ENCODE measurements around the gene ARHGAP25. TPM values are rescaled to one million over a fixed set of nuclear protein-coding genes. Genes with fewer than 3 reads are reported as not detected.

ARHGAP25 gene
- total and polyA plus RNA-seq, 4 donors: 3.5 to 7.0 (median 5.3) TPM

- no peak for TF ChIP-seq JUND (IDR thresholded peaks at IDR 0.05)
- no peak for TF ChIP-seq MAX (IDR thresholded peaks at IDR 0.05)
- peak; percentile 43 for TF ChIP-seq NR2F2 (IDR thresholded peaks at IDR 0.05)
- no peak for TF ChIP-seq TAF1 (conservative IDR thresholded peaks at IDR 0.05)
- TF ChIP-seq FOXA2 (IDR thresholded peaks at IDR 0.05): no peak
- no peaks in the 10 kb centered on the region for H3K9me3 ChIP-seq (ENCODE audit: control insufficient read depth in 4 of 4, low read length in 3 of 4)
- no peak overlapping the region for H3K9ac ChIP-seq (ENCODE audit: low read depth in 1 of 2, low read length in 2 of 2)
- no peak for DNase-seq (ENCODE audit: low spot score)
- no peaks in the 10 kb centered on the region for H3K27me3 ChIP-seq (ENCODE audit: control insufficient read depth in 4 of 4, insufficient read depth in 4 of 4, low read length in 3 of 4)
- H3K4me3 ChIP-seq (ENCODE audit: low read depth in 1 of 3, low read length in 3 of 3): no peak overlapping the region
- peaks cover 0 to 5% (median 2%) of the 10 kb centered on the region in 4 donors for H3K36me3 ChIP-seq (ENCODE audit: control insufficient read depth in 4 of 4, insufficient read depth in 3 of 4, low read depth in 1 of 4, low read length in 3 of 4)
- H3K27ac ChIP-seq (ENCODE audit: low read depth in 1 of 2, low read length in 2 of 2): peak overlapping the region in 1 of 2 donors; percentile 12
- H3K4me1 ChIP-seq (ENCODE audit: control insufficient read depth in 4 of 4, insufficient read depth in 4 of 4, low read length in 3 of 4): peaks cover 0 to 3% (median 0%) of the 10 kb centered on the region in 4 donors
- WGBS: 13% methylated on average over 1 of the region's 1 CpG
Measured at GRCh38 chr2:68784915-68785314, 50.3 kb downstream of the ARHGAP25 start.

GRCh38 chr2:68787356-68787755 is 52.7 kb downstream of the ARHGAP25 start:
- Histone ChIP-seq H3K4me3 (ENCODE audit: low read depth in 1 of 3, low read length in 3 of 3) (no peak overlapping the region), H3K27me3 (ENCODE audit: control insufficient read depth in 4 of 4, insufficient read depth in 4 of 4, low read length in 3 of 4) (no peaks in the 10 kb centered on the region), H3K9me3 (ENCODE audit: control insufficient read depth in 4 of 4, low read length in 3 of 4) (no peaks in the 10 kb centered on the region), H3K27ac (ENCODE audit: low read depth in 1 of 2, low read length in 2 of 2) (no peak overlapping the region), H3K9ac (ENCODE audit: low read depth in 1 of 2, low read length in 2 of 2) (no peak overlapping the region), H3K4me1 (ENCODE audit: control insufficient read depth in 4 of 4, insufficient read depth in 4 of 4, low read length in 3 of 4) (peaks cover 0 to 3% (median 0%) of the 10 kb centered on the region in 4 donors), H3K36me3 (ENCODE audit: control insufficient read depth in 4 of 4, insufficient read depth in 3 of 4, low read depth in 1 of 4, low read length in 3 of 4) (peaks cover 0 to 5% (median 2%) of the 10 kb centered on the region in 4 donors)
- no peak for DNase-seq (ENCODE audit: low spot score)
- TF ChIP-seq ZBTB33 (IDR thresholded peaks at IDR 0.05): no peak
- no peak for TF ChIP-seq RAD21 (IDR thresholded peaks at IDR 0.05)
- TF ChIP-seq ATF3 (IDR thresholded peaks at IDR 0.05): no peak
- TF ChIP-seq FOXA2 (IDR thresholded peaks at IDR 0.05): no peak
- no peak for TF ChIP-seq REST (IDR thresholded peaks at IDR 0.05)
- TF ChIP-seq GABPA (IDR thresholded peaks at IDR 0.05 in 1 of 2, conservative IDR thresholded peaks at IDR 0.05 in 1 of 2): no peak
- TF ChIP-seq CTCF (IDR thresholded peaks at IDR 0.05; ENCODE audit: low read depth, low read length, missing input control): no peak
- TF ChIP-seq FOXA1 (IDR thresholded peaks at IDR 0.05): no peak
- TF ChIP-seq EGR1 (IDR thresholded peaks at IDR 0.05; ENCODE audit: low read depth in 2 of 2): no peak
- no peak for TF ChIP-seq YY1 (IDR thresholded peaks at IDR 0.05)
- no peak for TF ChIP-seq HNF4G (IDR thresholded peaks at IDR 0.05)
- 79% methylated on average over 4 of the region's 4 CpGs for WGBS
